Neural crest cell (in vitro differentiated cells): Measurements from ENCODE around the gene EXT2. TPM values are rescaled to one million over a fixed set of nuclear protein-coding genes. Genes with fewer than 3 reads are reported as not detected.
A peak's percentile ranks its signal among the peaks of the same experiment; 100 is the strongest.

Experiments used
- DNase-seq: peaks from one replicate; pipeline ENCODE4 v3.0.0; 2021; ENCODE audit warnings: low read depth, mixed read lengths, low spot score
- H3K27ac Mint-ChIP-seq: one replicate; pipeline ENCODE4 v1.8.0; 2021; ENCODE audit warnings: mild to moderate bottlenecking, mixed read lengths; ENCODE audit not compliant: unreplicated experiment
- H3K27me3 Mint-ChIP-seq: 2 replicates; pipeline ENCODE4 v1.8.0; 2021; ENCODE audit warnings: low read depth, mild to moderate bottlenecking, mixed read lengths
- H3K36me3 Mint-ChIP-seq: 2 replicates; pipeline ENCODE4 v1.8.0; 2021; ENCODE audit warnings: low read depth, mild to moderate bottlenecking, mixed read lengths
- H3K4me1 Mint-ChIP-seq: 2 replicates; pipeline ENCODE4 v1.8.0; 2021; ENCODE audit warnings: mixed read lengths
- H3K4me3 Mint-ChIP-seq: one replicate; pipeline ENCODE4 v1.8.0; 2021; ENCODE audit warnings: mild to moderate bottlenecking, mixed read lengths
- H3K9me3 Mint-ChIP-seq: 2 replicates; pipeline ENCODE4 v1.8.0; 2021; ENCODE audit warnings: mixed read lengths
- CTCF ChIP-seq: fragments of 200-600 bp; sonication (generic); conservative IDR thresholded peaks from 2 replicates; pipeline ENCODE4 v1.5.0; 2021; ENCODE audit warnings: antibody characterized with exemption, mild to moderate bottlenecking
- total RNA-seq: library from RNA; stranded (reverse); gene quantifications from 2 replicates; pipeline ENCODE4 v1.2.1, GENCODE V29; 2021

The EXT2 gene
- total RNA-seq, 1 donor from 2014 or later: 56.6 TPM

- H3K4me1 Mint-ChIP-seq: peaks cover 30% of the 10 kb centered on the region
- no peaks in the 10 kb centered on the region for H3K9me3 Mint-ChIP-seq
- DNase-seq: no peak
Measured at GRCh38 chr11:44066732-44067141, 28.7 kb upstream of the EXT2 start.

GRCh38 chr11:44067266-44067665, 28.2 kb upstream of the EXT2 start:
- no peak for DNase-seq
- Mint-ChIP-seq H3K27me3 (peaks cover 2% of the 10 kb centered on the region), H3K36me3 (peaks cover 5% of the 10 kb centered on the region), H3K4me1 (peaks cover 30% of the 10 kb centered on the region), H3K4me3 (peak overlapping the region; percentile 86), H3K27ac (no peak overlapping the region), H3K9me3 (no peaks in the 10 kb centered on the region)
- no peak for TF ChIP-seq CTCF

More at GRCh38 chr11:44066732-44067141, 28.7 kb upstream of the EXT2 start:
- Mint-ChIP-seq H3K27ac (no peak overlapping the region), H3K4me3 (peak overlapping the region; percentile 86), H3K36me3 (peaks cover 5% of the 10 kb centered on the region), H3K27me3 (peaks cover 2% of the 10 kb centered on the region)
- TF ChIP-seq CTCF: no peak

- no peak for TF ChIP-seq CTCF
- peaks cover 5% of the 10 kb centered on the region for H3K36me3 Mint-ChIP-seq
- no peaks in the 10 kb centered on the region for H3K9me3 Mint-ChIP-seq
- no peak overlapping the region for H3K4me3 Mint-ChIP-seq
- H3K4me1 Mint-ChIP-seq: peaks cover 30% of the 10 kb centered on the region
- no peak overlapping the region for H3K27ac Mint-ChIP-seq
- H3K27me3 Mint-ChIP-seq: peaks cover 2% of the 10 kb centered on the region
- no peak for DNase-seq
Measured at GRCh38 chr11:44068180-44068579, 27.3 kb upstream of the EXT2 start.

GRCh38 chr11:44071157-44071556, 24.3 kb upstream of the EXT2 start:
- peaks cover 16% of the 10 kb centered on the region for H3K4me1 Mint-ChIP-seq
- H3K36me3 Mint-ChIP-seq: peaks cover 8% of the 10 kb centered on the region
- H3K27ac Mint-ChIP-seq: no peak overlapping the region
- no peaks in the 10 kb centered on the region for H3K27me3 Mint-ChIP-seq
- no peaks in the 10 kb centered on the region for H3K9me3 Mint-ChIP-seq
- H3K4me3 Mint-ChIP-seq: no peak overlapping the region
- no peak for DNase-seq
- TF ChIP-seq CTCF: no peak

GRCh38 chr11:44072757-44073658, 22.5 kb upstream of the EXT2 start:
- peaks cover 3% of the 10 kb centered on the region for H3K9me3 Mint-ChIP-seq
- H3K27me3 Mint-ChIP-seq: no peaks in the 10 kb centered on the region
- H3K36me3 Mint-ChIP-seq: peaks cover 12% of the 10 kb centered on the region
- no peak for TF ChIP-seq CTCF
- no peak for DNase-seq
- H3K4me1 Mint-ChIP-seq: peaks cover 7% of the 10 kb centered on the region
- no peak overlapping the region for H3K4me3 Mint-ChIP-seq
- no peak overlapping the region for H3K27ac Mint-ChIP-seq
